H7 (cell line): Measurements from ENCODE around the gene CUL9. TPM values are rescaled to one million over a fixed set of nuclear protein-coding genes. Genes with fewer than 3 reads are reported as not detected.

Source experiments
- DNase-seq: peaks from one replicate; pipeline ENCODE4 v3.0.0; 2012
- H3K27me3 ChIP-seq: 2 replicates; pipeline ENCODE4 v1.6.0; 2011; ENCODE audit warnings: mild to moderate bottlenecking, low read length; ENCODE audit not compliant: control insufficient read depth, insufficient read depth
- H3K36me3 ChIP-seq: replicated peaks from 2 replicates; pipeline ENCODE4 v1.5.1; 2011; ENCODE audit warnings: low read length; ENCODE audit not compliant: control insufficient read depth, insufficient read depth
- H3K4me3 ChIP-seq: 2 replicates; pipeline ENCODE4 v1.5.1; 2011; ENCODE audit warnings: low read depth, mild to moderate bottlenecking, control low read depth, low read length, moderate library complexity; ENCODE audit not compliant: insufficient read depth
- total RNA-seq: library from RNA; depleted of rRNA; stranded (reverse); fragments of >200 nt; shearing (Covaris generic); gene quantifications from 2 replicates; pipeline ENCODE4 v1.2.3, GENCODE V29; 2014

The CUL9 gene
- total RNA-seq, 1 experiment from 2014 or later: 9.4 TPM

DNA sequence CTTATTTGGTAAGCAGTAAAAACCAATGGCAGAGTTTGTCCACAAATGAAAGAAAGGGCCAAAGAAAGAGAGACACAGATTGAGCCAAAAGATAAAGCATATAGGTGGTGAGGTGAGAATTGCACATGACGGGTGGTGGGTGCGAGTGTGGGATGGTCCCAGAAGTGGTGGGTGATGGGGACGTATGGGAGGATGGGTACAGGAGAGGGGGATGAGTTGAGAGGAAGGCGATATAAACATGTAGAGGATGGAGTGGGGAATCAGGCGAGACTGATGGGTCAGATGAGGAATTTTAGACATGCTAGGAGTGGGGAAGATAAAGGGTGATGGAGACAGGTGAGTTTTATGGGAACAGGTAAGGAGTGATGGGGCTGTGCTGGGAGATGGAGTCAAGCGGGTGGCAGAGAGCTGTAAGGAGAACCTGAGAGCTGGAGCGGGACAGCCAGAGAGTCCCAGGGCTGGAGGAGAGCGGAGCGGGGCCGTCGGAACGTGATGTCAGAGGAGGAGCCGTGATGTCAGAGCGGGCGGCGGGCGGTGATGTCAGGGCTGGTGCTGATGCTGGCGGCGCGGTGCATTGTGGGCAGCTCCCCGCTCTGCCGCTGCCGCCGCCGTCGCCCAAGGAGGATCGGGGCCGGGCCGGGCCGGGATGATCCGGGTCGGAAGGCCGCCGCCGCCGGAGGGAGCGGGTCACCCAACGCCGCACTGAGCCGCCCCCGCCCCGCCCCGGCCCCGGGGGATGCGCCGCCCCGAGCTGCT is 61.1 kb downstream of the CUL9 start, which contains the start of gene TTBK1:
Gene TTBK1 (plus strand): TSS at position 574 of the 756 bp plus-strand sequence. CDS start 3,180 bp downstream, outside the sequence.
- no peak for DNase-seq
- Histone ChIP-seq H3K4me3 (peak within 1 kb of the TSS; percentile 23; the same call in 1 of the 2 replicates), H3K36me3 (no peaks in the 10 kb centered on the region), H3K27me3 (peaks cover 59% of the 10 kb centered on the region)

DNA sequence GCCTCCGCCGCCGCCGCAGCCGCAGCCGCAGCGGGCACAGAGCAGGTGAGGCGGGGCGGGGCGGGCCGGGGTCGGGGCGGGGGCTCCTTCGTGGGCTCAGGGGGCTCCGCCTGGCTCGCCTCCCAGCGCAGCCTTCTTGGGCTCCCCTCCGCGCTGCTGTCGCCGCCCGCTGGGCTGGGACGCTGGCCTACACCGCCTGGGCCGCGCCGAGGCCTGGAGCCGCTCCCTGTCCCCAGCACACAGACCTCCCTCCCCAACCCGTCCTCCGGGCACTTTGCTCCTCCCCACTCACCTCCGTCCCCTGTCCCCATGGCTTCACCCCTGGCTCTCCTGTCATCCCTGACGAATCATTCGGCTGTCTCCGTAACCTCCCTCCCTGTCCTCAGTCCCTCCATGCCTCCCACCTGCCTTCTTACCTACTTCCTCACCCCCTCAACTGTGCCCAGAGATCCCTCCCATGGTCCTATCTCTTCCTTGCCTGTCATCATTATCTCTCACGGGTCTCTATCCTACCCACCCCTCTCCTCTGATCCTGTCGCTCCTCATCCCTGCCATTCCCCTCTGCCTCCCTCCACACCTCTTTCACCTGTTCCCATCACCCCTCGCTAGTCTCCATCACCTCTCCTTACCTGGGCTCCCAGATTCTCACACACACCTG is 61.8 kb downstream of the CUL9 start:
- peak overlapping the region; percentile 23; the same call in 1 of the 2 replicates for H3K4me3 ChIP-seq
- no peaks in the 10 kb centered on the region for H3K36me3 ChIP-seq
- DNase-seq: peak; percentile 86
- peaks cover 64% of the 10 kb centered on the region for H3K27me3 ChIP-seq

DNA sequence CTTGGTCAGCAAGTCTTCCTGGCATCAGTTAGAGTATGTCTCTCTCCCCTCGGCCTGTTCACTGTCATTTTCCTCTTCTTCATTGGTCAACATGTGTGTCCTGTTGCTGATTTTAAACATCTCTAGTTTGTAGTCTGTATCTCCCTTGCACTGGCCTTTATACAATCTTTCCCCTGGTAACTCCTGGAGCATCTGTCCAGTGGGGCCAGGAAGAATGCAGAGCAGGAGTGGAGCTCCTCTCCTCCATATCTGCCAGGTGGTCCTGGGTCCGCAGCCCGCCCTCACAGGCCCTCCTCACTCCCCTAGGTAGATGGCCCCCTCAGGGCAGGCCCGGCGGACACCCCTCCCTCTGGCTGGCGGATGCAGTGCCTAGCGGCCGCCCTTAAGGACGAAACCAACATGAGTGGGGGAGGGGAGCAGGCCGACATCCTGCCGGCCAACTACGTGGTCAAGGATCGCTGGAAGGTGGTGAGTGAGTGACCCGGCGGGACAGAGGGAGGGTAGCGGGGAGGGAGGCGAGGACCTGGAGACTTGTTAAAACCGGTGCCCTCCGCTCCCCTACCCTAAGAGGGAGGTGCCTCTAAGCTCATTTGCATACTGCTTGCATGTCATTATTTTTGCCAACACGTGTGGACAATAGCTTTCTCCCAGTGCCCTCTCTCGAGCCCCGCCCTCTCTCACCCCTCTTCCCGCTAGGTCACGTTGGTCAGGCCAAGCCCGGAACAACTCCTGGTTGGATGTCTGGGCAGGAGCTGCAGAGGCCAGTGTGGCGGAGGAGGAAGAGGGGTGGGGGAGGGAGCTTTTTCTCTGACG is 64.5 kb downstream of the CUL9 start:
- Histone ChIP-seq H3K27me3 (peaks cover 68% of the 10 kb centered on the region), H3K4me3 (peak overlapping the region; percentile 65), H3K36me3 (no peaks in the 10 kb centered on the region)
- DNase-seq: peak; percentile 95

DNA sequence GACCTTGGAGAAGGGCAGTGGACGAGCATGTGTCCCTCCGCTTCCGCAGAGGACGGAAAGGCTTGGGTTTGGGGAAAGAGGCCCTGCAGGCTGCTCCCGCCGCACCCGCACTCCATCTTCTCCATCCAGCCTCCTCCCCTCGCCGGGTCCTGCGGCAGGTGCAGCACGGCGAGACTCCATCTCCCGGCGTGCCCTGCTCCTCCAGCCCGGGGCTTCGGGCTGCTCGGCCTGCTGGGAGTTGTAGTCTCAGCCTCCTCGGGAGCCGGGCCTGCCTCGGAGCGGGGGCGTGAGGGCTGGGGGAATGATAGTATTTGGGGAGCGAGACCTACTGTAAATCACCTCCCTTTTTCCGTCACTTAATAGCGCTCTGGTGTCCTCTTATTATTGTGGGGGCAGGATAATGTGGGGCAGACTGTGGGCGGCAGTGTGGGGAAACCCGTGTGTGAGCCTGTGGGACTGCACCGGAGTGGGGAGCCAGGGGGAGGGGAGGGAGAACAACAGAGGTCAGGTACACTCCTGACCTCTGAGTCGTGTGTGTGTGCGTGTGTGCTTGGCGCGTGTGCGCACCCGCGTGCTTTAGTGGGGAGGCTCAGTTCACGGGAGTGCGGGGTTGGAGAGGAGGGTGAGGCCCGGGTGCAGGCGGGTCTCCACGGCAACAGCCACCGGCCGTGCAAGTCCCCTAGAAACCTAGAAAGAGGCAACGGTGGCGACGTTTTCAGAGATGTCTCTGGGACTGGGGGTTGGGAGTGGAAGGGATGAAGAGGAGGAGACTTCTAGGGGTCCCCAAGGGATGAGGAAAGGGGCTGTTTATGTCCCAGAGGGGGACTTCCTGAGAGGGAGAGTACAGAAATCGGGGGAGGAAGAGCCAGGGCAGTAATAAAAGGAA is 65.4 kb downstream of the CUL9 start:
- H3K27me3 ChIP-seq: peaks cover 63% of the 10 kb centered on the region
- peak overlapping the region; percentile 65 for H3K4me3 ChIP-seq
- peak; percentile 99 for DNase-seq
- no peaks in the 10 kb centered on the region for H3K36me3 ChIP-seq

DNA sequence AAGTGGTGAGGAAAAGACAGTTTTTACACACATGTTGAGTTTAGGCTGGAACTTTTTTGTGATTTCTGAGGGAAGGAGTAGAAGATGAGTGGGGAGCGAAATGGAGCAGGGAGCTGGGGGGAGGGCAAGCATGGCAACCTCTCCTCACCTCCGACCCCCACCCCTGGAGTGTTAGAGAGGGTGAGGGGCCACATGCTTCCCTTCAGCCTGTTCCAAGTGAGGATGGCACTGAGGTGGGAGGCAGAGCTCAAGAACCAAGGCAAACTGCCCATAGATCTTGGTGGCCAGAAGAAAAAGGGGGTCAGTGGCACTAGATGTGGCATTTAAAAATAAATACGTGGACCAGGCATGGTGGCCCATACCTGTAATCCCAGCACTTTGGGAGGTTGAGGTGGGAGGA is 66.1 kb downstream of the CUL9 start:
- peaks cover 55% of the 10 kb centered on the region for H3K27me3 ChIP-seq
- DNase-seq: no peak
- no peaks in the 10 kb centered on the region for H3K36me3 ChIP-seq
- H3K4me3 ChIP-seq: peak overlapping the region; percentile 65; the same call in 1 of the 2 replicates

DNA sequence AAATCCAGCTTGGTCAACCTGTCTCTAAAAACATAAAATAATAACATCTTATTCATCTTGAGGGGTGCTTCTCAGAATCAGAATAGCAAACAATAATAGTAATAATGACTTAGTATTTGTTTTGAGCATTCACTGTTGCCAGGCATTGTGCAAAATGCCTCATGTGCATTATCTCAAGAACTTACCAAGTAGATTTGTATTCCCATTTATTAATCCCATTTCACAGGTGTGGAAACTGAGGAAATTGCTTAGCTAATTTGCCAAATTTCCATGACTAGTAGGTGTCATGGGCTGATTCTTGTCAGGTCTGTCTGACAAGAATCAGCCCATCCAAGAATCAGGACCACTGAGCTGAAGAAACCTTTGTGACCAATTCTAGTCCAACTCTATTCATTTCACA is 66.8 kb downstream of the CUL9 start:
- Histone ChIP-seq H3K4me3 (no peak overlapping the region), H3K27me3 (peaks cover 51% of the 10 kb centered on the region), H3K36me3 (no peaks in the 10 kb centered on the region)
- no peak for DNase-seq

DNA sequence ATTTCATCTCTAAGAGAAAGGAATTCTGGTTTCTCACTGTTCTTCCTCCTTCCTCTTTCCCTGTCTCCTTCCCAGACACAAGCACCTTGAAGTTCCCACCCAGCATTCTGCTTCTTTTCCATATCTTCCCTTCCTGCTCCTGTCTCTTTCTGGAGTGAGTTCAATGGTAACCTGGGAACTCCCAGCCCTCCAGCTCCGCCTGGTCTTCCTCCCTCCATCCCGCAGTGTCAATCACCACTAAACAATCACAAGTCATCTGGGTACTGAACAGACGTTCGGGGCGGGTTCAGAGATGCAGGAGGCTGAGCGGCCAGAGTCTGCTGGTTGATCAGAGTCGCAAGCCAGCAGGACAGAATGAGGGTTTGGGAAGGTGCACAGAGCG is 69.0 kb downstream of the CUL9 start:
- Histone ChIP-seq H3K36me3 (no peaks in the 10 kb centered on the region), H3K27me3 (peaks cover 29% of the 10 kb centered on the region), H3K4me3 (no peak overlapping the region)
- no peak for DNase-seq

DNA sequence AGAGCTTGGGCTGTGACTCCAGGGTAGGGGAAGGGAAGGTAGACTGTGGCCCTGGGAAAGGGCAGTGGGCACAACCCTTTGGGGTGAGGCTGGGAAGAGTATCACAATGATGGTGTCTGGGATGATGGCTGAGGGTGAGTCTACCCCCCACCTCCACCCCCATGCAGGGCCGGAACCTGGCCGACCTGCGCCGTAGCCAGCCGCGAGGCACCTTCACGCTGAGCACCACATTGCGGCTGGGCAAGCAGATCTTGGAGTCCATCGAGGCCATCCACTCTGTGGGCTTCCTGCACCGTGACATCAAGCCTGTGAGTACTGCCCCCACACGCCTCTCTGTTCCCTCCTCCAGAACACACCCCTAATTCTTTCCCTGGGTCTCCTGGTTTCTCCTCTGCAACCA is 71.4 kb downstream of the CUL9 start:
- DNase-seq: peak; percentile 51
- peaks cover 16% of the 10 kb centered on the region for H3K27me3 ChIP-seq
- no peaks in the 10 kb centered on the region for H3K36me3 ChIP-seq
- no peak overlapping the region for H3K4me3 ChIP-seq

DNA sequence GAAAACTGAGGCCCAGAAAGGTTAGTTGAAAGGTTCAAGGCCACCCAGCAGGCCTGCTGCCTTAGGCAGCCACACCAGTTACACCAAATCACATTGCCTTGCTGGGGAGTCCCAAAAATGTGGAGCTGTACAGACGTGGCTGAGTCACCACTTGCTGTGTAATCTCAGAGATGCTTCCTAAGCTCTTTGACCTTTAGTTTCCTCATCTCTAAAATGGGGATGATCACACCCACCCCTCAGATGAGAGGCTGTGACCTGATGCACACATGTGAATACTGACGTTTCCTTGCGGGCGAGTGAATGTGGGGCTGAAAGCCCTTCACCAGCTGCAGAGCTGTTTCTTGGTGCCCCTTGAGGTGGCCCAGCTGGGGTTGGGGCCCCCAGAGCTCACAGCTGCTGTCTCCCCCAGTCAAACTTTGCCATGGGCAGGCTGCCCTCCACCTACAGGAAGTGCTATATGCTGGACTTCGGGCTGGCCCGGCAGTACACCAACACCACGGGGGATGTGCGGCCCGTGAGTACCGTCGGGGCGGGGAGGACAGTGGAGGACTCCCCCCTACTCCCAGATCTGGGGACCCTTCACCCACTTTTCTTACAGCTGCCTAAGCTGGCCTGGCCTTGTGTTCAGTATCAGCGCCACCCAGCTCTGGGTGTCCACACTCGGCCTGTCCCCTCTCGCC is 72.3 kb downstream of the CUL9 start:
- H3K4me3 ChIP-seq: no peak overlapping the region
- peaks cover 13% of the 10 kb centered on the region for H3K27me3 ChIP-seq
- DNase-seq: no peak
- no peaks in the 10 kb centered on the region for H3K36me3 ChIP-seq

DNA sequence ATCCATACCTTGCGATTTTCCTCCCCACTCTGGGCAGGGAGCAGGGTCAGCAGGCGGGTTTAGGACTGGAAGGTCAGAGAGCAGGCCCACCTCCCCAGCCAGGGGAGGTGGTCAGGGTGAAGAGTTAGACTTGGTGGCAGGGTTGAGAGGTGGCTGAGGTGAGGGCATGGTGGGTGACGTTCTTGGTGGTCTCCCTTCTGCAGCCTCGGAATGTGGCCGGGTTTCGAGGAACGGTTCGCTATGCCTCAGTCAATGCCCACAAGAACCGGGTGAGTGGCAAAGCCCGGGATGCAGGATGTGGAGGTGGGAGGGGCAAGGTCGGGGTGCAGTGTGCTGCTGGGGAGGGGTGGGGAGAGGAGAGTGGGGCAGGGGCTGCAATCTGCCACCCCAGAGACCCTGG is 72.8 kb downstream of the CUL9 start:
- DNase-seq: peak; percentile 49
- Histone ChIP-seq H3K4me3 (no peak overlapping the region), H3K36me3 (no peaks in the 10 kb centered on the region), H3K27me3 (peaks cover 13% of the 10 kb centered on the region)

DNA sequence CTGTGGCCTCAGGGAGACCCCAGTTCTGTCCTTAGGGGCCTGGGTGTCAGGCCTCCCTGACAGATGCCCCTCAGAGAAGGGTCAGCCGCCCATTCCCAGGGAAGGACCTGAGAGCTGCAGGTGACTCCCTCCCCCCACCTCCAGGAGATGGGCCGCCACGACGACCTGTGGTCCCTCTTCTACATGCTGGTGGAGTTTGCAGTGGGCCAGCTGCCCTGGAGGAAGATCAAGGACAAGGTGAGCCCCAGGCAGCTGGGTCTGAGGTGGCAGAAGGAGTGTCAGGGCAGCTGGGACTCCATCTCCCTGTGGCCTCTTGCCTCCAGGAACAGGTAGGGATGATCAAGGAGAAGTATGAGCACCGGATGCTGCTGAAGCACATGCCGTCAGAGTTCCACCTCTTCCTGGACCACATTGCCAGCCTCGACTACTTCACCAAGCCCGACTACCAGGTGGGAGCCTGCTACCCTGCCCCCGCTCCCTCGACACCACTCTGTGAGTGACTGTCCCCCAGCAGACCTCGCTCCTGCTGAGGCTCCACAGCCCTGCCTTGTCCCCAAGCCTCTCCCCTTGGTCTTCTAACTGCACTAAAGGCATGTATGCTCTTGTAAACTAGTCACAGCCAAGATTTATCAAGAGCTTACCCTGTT is 73.5 kb downstream of the CUL9 start:
- Histone ChIP-seq H3K27me3 (peaks cover 11% of the 10 kb centered on the region), H3K36me3 (no peaks in the 10 kb centered on the region), H3K4me3 (no peak overlapping the region)
- peak; percentile 39 for DNase-seq

DNA sequence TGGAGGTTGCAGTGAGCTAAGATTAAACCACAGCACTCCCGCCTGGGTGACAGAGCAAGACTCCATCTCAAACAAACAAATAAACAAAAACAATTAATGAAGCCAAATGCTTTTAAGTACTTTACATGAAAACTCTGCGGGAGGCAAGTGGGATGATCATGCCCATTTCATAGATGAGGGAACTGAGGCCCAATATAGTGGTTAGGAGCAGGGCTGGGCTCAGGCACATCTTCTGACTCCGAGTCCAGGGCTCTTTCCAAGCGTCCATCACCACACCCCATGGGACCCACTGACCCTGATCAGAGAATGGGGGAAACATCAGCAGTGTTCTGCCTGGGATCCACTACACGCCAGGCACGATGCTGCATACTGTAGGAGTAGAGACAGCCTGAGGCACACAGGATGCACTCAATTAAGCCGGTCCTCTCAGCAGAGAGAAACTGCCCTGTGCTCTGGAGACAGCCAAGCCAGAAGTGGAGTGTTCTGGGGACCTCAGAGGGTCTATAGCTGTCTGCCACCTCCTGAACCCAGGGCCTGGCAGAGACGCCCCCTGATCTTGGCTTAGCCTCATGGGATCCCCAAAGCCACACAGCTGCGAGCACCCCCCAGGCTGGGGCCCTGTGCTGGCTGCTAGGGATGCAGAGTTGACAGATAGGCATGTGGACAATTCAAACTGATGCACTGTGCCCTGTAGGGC is 74.8 kb downstream of the CUL9 start:
- Histone ChIP-seq H3K4me3 (no peak overlapping the region), H3K27me3 (peaks cover under 1% of the 10 kb centered on the region; the same call in 1 of the 2 replicates), H3K36me3 (no peaks in the 10 kb centered on the region)
- peak; percentile 34 for DNase-seq
